Gastrocnemius medialis (tissue), 4 donors: ENCODE data around the gene SNX32. TPM values are rescaled to one million over a fixed set of nuclear protein-coding genes. Genes with fewer than 3 reads are reported as not detected.

Experiments
- ATAC-seq, 2 donors: fragments of 150-250 bp; one replicate each; pipeline ENCODE4 v1.9.1; 2016
- DNase-seq, 2 donors: peaks; one replicate each; pipeline ENCODE4 v3.0.0-alpha.2; 2019
- H3K27ac ChIP-seq, 4 donors: fragments of 200-600 bp; sonication (generic); 1 replicate in 1 of 4; 2 replicates in 3 of 4; pipeline ENCODE4 v1.5.1; 2016 to 2018; ENCODE audit warnings: mild to moderate bottlenecking in 2 of 4, moderate library complexity in 1 of 4
- H3K27me3 ChIP-seq, 3 donors: fragments of 200-600 bp; sonication (generic) in 2 of 3; 1 replicate in 1 of 3; 2 replicates in 2 of 3; pipeline versions ENCODE4 v1.5.1 to v1.6.0; 2016 to 2019; ENCODE audit warnings: mild to moderate bottlenecking in 1 of 3, moderate library complexity in 1 of 3
- H3K36me3 ChIP-seq, 2 donors: fragments of 200-600 bp; sonication (generic) in 1 of 2; one replicate each; pipeline ENCODE4 v1.5.1; 2017 to 2018
- H3K4me1 ChIP-seq, 2 donors: fragments of 200-600 bp; sonication (generic) in 1 of 2; one replicate each; pipeline ENCODE4 v1.5.1; 2016 to 2017; ENCODE audit warnings: mild to moderate bottlenecking in 2 of 2
- H3K4me3 ChIP-seq, 4 donors: fragments of 200-600 bp; sonication (generic) in 3 of 4; 1 replicate in 1 of 4; 2 replicates in 3 of 4; pipeline ENCODE4 v1.5.1; 2016 to 2019; ENCODE audit warnings: mild to moderate bottlenecking in 2 of 4
- H3K9me3 ChIP-seq, 3 donors: fragments of 200-600 bp; sonication (generic) in 2 of 3; 1 replicate in 1 of 3; 2 replicates in 2 of 3; pipeline ENCODE4 v1.5.1; 2016 to 2019
- POLR2A ChIP-seq, 2 donors: fragments of 450-650 bp; IDR thresholded peaks; one replicate each; pipeline ENCODE4 v1.6.1; 2017; ENCODE audit warnings: antibody characterized with exemption in 2 of 2, mild to moderate bottlenecking in 2 of 2, moderate library complexity in 2 of 2
- in situ Hi-C, 4 donors: fragments of 200-750 bp; cut with MboI; loops; one replicate each; pipeline versions ENCODE4 v1.15.0 to v1.8.0; 2017; ENCODE audit warnings: low sequenced_read_pairs in 4 of 4
- intact Hi-C: fragments of 100-400 bp; cut with DNase I; formaldehyde crosslinking; loops from one replicate; pipeline ENCODE4 v1.15.1; 2023; ENCODE audit warnings: low total_unique reads
- total RNA-seq, 4 donors: library from RNA; depleted of rRNA; stranded (reverse); fragments of >200 nt; gene quantifications; one replicate each; pipeline versions ENCODE4 v1.1.0 to v1.2.3, GENCODE V29; 2016
- TF ChIP-seq, protein P1 (sequence below), 5 experiments: fragments of 450-650 bp in 3 of 5; fragments of 200-600 bp in 2 of 5; sonication (generic) in 2 of 5; IDR thresholded peaks in 4 of 5; conservative IDR thresholded peaks in 1 of 5; 1 replicate in 4 of 5; 2 replicates in 1 of 5; pipeline ENCODE4 v1.5.1; 2016 to 2019; ENCODE audit warnings: antibody characterized with exemption in 5 of 5, mild to moderate bottlenecking in 3 of 5, moderate library complexity in 3 of 5

SNX32 gene
- total RNA-seq, 4 donors from 2014 or later, result 0.11 TPM; not detected in 3

DNA sequence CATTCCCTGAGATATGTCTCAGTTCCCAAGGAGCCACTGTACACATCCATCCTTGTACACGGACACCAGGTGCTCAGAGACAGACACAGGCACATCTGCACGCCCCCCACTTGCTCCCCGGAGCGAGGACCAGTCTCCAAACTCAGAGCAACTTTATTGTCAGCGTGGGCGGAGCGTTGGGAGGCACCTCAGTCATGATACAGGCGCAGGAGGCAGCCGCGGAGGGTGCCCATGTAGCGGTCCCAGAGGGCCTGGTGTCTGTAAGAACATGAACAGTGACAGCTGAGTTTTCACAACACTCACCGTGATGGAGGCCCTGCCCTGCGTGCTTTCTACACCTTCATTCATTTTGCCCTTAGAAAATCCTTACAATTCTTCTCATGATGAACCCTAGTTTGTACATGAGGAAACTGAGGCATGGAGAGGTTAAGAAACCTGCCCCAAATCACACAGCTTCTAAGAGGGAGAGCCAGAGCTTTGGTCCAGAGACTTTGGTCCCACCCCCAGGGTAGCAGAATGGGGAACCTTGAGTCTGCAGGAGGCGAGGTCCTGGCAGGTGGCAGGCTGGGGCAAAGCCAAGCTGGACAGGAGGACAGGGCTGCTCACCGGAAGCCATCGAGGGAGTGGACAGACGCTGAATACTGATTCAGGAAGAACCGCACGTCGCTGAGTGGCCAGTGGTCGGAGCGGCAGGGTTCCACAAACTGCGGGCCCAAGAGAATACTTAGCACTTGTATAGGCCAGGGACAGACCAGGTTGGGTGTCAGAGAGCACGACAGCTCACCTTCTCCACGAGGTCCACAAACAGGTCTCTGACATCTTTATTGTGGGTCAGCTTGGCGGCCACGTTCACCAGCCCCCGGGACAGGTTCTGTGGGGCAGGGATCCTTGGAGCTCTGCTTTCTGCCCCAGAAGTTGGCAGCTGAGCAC lies 50.3 kb downstream of the SNX32 start:
- Histone ChIP-seq H3K9me3 (no peaks in the 10 kb centered on the region), H3K27me3 (no peaks in the 10 kb centered on the region), H3K27ac (no peak overlapping the region), H3K4me3 (no peak overlapping the region), H3K36me3 (peaks cover 0 to 44% of the 10 kb centered on the region in 2 donors), H3K4me1 (peaks cover 10 to 13% of the 10 kb centered on the region in 2 donors)
- in situ Hi-C loops (loop anchor here (5.0 to 10.0 kb wide), 4 partner anchors 81 to 111 kb away; partner anchors contain the start of gene SART1 (in 1 of the 4)), intact Hi-C loops (loop anchor here (1.0 kb wide), 1 partner anchor 105 kb away; no protein-coding TSS in a partner anchor)
- TF ChIP-seq POLR2A (IDR thresholded peaks at IDR 0.05), result no peak
- TF ChIP-seq, protein P1, sequence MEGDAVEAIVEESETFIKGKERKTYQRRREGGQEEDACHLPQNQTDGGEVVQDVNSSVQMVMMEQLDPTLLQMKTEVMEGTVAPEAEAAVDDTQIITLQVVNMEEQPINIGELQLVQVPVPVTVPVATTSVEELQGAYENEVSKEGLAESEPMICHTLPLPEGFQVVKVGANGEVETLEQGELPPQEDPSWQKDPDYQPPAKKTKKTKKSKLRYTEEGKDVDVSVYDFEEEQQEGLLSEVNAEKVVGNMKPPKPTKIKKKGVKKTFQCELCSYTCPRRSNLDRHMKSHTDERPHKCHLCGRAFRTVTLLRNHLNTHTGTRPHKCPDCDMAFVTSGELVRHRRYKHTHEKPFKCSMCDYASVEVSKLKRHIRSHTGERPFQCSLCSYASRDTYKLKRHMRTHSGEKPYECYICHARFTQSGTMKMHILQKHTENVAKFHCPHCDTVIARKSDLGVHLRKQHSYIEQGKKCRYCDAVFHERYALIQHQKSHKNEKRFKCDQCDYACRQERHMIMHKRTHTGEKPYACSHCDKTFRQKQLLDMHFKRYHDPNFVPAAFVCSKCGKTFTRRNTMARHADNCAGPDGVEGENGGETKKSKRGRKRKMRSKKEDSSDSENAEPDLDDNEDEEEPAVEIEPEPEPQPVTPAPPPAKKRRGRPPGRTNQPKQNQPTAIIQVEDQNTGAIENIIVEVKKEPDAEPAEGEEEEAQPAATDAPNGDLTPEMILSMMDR (IDR thresholded peaks at IDR 0.05 in 4 of 5, conservative IDR thresholded peaks at IDR 0.05 in 1 of 5), result no peak
- ATAC-seq (no peak), DNase-seq (no peak)

DNA sequence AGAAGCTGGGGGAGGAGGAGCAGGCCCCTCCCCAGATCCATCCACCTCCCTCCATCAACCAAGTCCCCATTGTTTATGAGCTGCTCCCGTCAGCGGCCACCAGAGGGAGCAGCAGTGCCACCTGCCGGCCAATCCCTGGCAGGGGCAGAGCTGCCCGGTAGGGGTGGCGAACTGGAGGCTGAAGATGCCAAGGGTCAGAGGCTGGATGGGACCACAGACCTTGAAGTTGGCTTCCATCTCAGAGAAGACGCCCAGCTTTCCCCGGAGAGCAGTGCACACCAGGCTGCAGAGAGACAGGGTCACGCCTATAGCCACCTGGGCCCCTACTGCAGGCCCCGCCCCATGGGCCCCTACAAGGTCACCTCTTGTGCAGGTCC lies 50.9 kb downstream of the SNX32 start:
- intact Hi-C loops, result loop anchor here (1.0 kb wide), 1 partner anchor 105 kb away; no protein-coding TSS in a partner anchor

DNA sequence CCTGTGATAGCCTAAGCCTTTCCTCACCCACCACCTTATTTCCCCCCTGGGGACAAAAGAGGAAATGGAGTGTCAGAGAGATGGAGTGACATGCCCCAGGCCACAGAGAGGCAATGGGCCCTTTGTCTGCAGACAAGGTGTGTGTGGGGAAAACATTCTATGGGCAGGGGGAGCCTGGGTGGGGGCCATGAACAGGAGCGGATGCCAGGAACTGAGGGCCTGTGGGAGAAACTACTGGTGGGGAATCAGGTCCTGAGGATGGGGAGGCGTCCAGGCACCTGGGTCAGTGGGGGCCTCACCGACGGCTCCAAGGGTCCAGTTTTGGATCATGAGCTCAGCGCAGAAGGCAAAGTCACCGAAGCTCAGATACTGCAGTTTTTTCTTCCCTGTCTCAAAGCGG lies 51.5 kb downstream of the SNX32 start:
- in situ Hi-C loops, result loop anchor here (10.0 kb wide), 3 partner anchors 80 to 110 kb away; partner anchors contain the start of gene SART1 (in 1 of the 4)

More for the DNA sequence above, 50.9 kb downstream of the SNX32 start:
- Histone ChIP-seq H3K36me3 (peaks cover 0 to 44% of the 10 kb centered on the region in 2 donors), H3K9me3 (no peaks in the 10 kb centered on the region), H3K4me3 (no peak overlapping the region), H3K27ac (no peak overlapping the region), H3K4me1 (peaks cover 16 to 19% of the 10 kb centered on the region in 2 donors), H3K27me3 (no peaks in the 10 kb centered on the region)
- peak in 1 of 2 donors; percentile 61 for DNase-seq
- in situ Hi-C loops, result loop anchor here (5.0 to 10.0 kb wide), 4 partner anchors 80 to 110 kb away; partner anchors contain the start of gene SART1 (in 1 of the 4)
- peak in 1 of 2 donors; percentile 19 for ATAC-seq
- no peak for TF ChIP-seq POLR2A (IDR thresholded peaks at IDR 0.05)
- TF ChIP-seq, protein P1 (IDR thresholded peaks at IDR 0.05 in 4 of 5, conservative IDR thresholded peaks at IDR 0.05 in 1 of 5), result peak; percentile 98 to 99 (median 99)

DNA sequence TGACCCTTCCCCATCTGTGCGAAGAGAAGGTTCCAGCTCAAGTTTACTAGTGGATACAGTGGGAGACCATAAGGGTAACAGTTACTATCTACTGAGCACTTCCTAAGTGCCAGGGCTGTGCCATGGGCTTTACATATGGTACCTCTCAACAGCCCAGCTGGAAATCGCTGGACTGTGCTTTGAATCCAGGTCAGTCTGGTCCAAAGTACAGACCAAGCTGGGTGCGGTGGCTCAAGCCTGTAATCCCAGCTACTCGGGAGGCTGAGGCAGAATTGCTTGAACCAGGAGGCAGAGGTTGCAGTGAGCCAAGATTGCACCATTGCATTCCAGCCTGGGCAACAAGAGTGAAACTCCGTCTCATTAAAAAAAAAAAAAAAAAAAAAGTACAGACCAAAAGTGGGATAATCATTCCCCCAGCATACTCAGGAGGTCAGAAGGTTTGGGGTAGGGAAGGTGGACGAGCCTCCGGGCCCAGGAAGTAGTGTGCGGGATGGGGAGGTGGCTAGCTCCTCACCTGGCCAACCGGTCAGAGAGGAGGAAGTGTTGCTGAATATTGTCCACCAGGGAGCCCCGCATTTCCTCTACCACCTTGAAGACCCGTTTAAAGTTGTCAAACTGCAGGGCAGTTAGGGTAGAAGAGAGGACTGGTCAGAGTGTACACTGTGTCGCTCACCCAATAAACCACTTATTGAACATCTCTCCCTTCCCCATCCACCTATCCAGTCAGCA lies 52.2 kb downstream of the SNX32 start:
- H3K9me3 ChIP-seq, result no peaks in the 10 kb centered on the region
- peaks cover 0 to 44% of the 10 kb centered on the region in 2 donors for H3K36me3 ChIP-seq
- no peaks in the 10 kb centered on the region for H3K27me3 ChIP-seq
- H3K4me1 ChIP-seq, result peaks cover 21 to 24% of the 10 kb centered on the region in 2 donors
- intact Hi-C loops, result no loop called here
- DNase-seq (no peak), ATAC-seq (no peak)
- in situ Hi-C loops, result loop anchor here (10.0 kb wide), 3 partner anchors 79 to 109 kb away; partner anchors contain the start of gene SART1 (in 1 of the 4)
- H3K4me3 ChIP-seq, result no peak overlapping the region
- no peak overlapping the region for H3K27ac ChIP-seq
- TF ChIP-seq, protein P1 (IDR thresholded peaks at IDR 0.05 in 4 of 5, conservative IDR thresholded peaks at IDR 0.05 in 1 of 5), result no peak
- TF ChIP-seq POLR2A (IDR thresholded peaks at IDR 0.05), result no peak

More for the DNA sequence above, 51.5 kb downstream of the SNX32 start:
- ATAC-seq (no peak), DNase-seq (no peak)
- Histone ChIP-seq H3K9me3 (no peaks in the 10 kb centered on the region), H3K4me3 (no peak overlapping the region), H3K27me3 (no peaks in the 10 kb centered on the region), H3K4me1 (peaks cover 21 to 24% of the 10 kb centered on the region in 2 donors), H3K27ac (no peak overlapping the region), H3K36me3 (peaks cover 0 to 44% of the 10 kb centered on the region in 2 donors)
- intact Hi-C loops, result no loop called here
- TF ChIP-seq, protein P1 (IDR thresholded peaks at IDR 0.05 in 4 of 5, conservative IDR thresholded peaks at IDR 0.05 in 1 of 5), result no peak
- TF ChIP-seq POLR2A (IDR thresholded peaks at IDR 0.05), result no peak
